ENCODE results near the gene PAN3.

The PAN3 gene

DNA sequence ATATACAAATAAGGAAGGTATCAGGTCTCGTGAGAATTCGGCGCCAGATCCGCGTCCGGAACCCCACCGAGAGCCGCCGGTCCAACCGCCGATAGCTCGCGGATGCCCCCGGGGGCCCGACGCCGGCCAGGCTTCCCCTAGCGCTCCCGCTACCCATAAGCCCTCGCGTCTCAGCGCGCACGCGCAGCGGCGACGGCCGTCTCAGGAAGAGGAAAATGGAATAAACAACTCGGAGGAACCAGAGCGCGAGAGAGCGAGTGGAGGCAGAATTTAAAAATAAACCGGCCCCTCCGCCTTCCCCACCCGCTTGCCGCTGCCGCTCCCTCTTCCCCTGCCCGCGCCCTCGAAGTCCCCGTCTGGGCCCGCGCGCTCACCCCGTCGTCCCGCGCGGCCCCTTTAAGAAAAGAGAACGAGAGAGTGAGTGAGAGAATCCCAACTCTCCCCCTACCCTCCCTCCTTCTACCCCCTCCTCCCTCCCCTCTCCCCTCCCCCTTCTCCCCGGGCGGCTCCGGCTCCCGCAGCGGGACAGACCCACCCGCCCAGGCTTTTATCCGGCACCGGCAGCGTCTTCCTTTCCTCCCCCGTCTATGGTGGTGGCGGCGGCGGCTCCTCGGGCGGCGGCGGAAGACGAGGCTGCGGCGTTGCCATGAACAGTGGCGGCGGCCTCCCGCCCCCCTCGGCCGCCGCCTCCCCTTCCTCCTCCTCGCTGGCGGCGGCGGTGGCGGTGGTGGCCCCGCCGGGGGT is at the start of gene PAN3:
Gene PAN3 (plus strand): TSS at position 534 of the 744 bp plus-strand sequence. CDS start 113 bp downstream, at position 647.
- H3K4me3 ChIP-seq (ENCODE audit: low read length) = peak within 1 kb of the TSS; percentile 90
- TF ChIP-seq, protein P1, sequence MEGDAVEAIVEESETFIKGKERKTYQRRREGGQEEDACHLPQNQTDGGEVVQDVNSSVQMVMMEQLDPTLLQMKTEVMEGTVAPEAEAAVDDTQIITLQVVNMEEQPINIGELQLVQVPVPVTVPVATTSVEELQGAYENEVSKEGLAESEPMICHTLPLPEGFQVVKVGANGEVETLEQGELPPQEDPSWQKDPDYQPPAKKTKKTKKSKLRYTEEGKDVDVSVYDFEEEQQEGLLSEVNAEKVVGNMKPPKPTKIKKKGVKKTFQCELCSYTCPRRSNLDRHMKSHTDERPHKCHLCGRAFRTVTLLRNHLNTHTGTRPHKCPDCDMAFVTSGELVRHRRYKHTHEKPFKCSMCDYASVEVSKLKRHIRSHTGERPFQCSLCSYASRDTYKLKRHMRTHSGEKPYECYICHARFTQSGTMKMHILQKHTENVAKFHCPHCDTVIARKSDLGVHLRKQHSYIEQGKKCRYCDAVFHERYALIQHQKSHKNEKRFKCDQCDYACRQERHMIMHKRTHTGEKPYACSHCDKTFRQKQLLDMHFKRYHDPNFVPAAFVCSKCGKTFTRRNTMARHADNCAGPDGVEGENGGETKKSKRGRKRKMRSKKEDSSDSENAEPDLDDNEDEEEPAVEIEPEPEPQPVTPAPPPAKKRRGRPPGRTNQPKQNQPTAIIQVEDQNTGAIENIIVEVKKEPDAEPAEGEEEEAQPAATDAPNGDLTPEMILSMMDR (conservative IDR thresholded peaks at IDR 0.05; ENCODE audit: low read length) = no peak
- peak; percentile 89 for DNase-seq (ENCODE audit: low read depth)

DNA sequence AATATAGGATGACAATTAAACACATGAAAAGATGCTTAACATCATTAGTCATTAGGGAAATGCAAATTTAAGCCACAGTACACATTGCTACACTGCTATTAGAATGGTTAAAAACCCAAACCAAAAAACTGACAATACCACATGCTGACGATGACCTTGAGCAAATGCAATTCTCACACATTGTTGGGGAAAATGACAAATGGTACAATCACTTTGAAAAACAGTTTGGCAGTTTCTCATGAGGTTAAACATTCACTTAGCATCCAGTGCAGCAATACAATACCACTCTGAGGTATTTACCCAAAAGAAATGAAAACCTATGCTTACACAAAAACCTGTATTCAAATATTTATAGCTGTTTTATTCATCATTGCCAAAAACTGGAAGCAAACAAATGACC is 49.3 kb upstream of the PAN3 start:
- H3K4me3 ChIP-seq (ENCODE audit: low read length) = no peak overlapping the region
- TF ChIP-seq, protein P1 (conservative IDR thresholded peaks at IDR 0.05; ENCODE audit: low read length) = no peak
- no peak for DNase-seq (ENCODE audit: low read depth)

DNA sequence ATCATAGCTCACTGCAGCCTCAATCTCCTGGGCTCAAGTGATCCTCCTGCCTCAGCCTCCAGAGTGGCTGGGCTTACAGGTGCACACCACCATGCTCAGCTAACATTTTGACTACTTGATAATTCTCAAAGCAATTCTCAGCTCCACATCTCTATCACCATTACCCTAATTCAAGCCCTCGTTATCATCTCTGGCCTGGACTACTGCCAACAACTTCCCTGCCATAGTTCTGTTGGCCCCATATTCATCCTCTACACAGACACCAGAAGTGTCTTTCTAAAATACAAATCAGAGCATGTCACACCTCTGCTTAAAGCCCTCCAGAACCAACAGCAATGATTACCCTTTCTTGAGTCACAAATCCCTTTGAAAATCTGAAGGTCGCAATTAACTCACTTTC is 45.9 kb upstream of the PAN3 start:
- TF ChIP-seq, protein P1 (conservative IDR thresholded peaks at IDR 0.05; ENCODE audit: low read length) = no peak
- DNase-seq (ENCODE audit: low read depth) = no peak
- H3K4me3 ChIP-seq (ENCODE audit: low read length) = no peak overlapping the region

DNA sequence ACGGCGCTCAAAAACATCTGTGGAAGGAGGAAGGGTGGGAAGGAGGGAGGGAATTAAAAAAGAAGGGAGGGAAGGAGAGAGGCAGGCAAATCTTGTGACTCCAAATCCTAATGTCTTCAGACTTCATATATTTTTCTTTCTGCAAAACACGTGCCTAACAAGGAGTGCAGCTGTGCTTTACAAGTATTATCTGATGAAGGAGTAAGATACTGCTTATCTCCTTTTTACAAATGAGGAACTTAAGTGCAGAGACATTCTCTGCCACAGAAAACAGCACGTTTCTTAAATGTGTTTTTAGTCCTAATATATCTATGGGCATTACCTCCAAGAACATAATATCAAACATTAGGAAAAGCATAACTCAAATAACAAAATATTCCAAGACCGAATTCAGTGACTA is 44.5 kb upstream of the PAN3 start:
- no peak for DNase-seq (ENCODE audit: low read depth)
- TF ChIP-seq, protein P1 (conservative IDR thresholded peaks at IDR 0.05; ENCODE audit: low read length) = no peak
- H3K4me3 ChIP-seq (ENCODE audit: low read length) = no peak overlapping the region

- TF ChIP-seq, protein P1 (conservative IDR thresholded peaks at IDR 0.05; ENCODE audit: low read length) = no peak
- no peak for DNase-seq (ENCODE audit: low read depth)
- no peak overlapping the region for H3K4me3 ChIP-seq (ENCODE audit: low read length)
These were observed 44.0 kb upstream of the PAN3 start for GRCh38 chr13:28094306-28094705.

- DNase-seq (ENCODE audit: low read depth) = no peak
- TF ChIP-seq, protein P1 (conservative IDR thresholded peaks at IDR 0.05; ENCODE audit: low read length) = no peak
- no peak overlapping the region for H3K4me3 ChIP-seq (ENCODE audit: low read length)
These were observed 40.8 kb upstream of the PAN3 start for GRCh38 chr13:28097503-28097902.

DNA sequence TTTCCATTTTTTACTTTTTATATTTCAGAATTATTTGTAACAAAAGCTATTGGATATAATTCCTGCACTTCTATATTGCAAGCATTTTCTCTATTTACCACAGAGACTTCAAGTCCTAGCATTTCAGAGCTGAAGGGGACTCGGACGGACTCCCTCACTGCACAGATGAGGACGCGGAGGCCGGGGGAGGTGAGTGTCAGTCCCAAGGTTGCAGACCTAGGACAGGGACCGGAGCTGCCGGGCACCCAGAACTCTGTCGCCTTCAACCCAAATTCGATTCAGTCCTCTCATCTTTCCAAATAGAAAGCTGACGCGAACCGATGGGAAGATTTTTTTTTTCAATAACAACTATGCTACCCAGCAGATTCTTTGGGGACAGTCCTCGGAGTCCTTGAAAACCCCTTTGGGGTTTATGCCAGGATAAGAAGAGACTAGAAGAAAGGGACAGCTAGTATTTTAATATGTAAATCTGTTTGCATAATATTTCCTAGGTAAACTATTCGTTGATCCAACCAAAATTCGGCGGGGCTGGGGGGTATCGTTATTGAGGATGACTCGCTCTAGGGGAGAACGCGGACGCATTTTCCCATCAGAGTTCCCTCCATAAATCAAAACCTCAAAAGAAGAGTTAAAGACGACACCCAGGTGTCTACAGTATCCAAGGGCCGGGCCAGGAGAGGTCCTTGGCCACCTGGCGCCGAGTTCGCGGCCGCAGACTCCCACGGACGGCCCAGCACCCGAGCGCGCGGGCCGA is 38.8 kb upstream of the PAN3 start:
- TF ChIP-seq, protein P1 (conservative IDR thresholded peaks at IDR 0.05; ENCODE audit: low read length) = no peak
- no peak overlapping the region for H3K4me3 ChIP-seq (ENCODE audit: low read length)
- DNase-seq (ENCODE audit: low read depth) = no peak
